ENCODE measurements around the gene IL23R.

- TF ChIP-seq CTCF (IDR thresholded peaks at IDR 0.05) (no peak), REST (IDR thresholded peaks at IDR 0.05; ENCODE audit: insufficient read depth in 1 of 2, low read depth in 2 of 2, low read length in 1 of 2) (no peak)
Measured at GRCh38 chr1:67216401-67216800, 50.1 kb downstream of the IL23R start.
